GM12873 (cell line): ENCODE measurements around the gene SHOC2.

ENCODE experiments used
- TF ChIP-seq, protein P1 (sequence below): IDR thresholded peaks from 2 replicates; pipeline ENCODE4 v1.5.1; 2012; ENCODE audit warnings: low read depth, mild to moderate bottlenecking, moderate library complexity, low read length, control low read depth; ENCODE audit not compliant: insufficient read depth; ENCODE audit errors: missing control alignments

SHOC2 gene

DNA sequence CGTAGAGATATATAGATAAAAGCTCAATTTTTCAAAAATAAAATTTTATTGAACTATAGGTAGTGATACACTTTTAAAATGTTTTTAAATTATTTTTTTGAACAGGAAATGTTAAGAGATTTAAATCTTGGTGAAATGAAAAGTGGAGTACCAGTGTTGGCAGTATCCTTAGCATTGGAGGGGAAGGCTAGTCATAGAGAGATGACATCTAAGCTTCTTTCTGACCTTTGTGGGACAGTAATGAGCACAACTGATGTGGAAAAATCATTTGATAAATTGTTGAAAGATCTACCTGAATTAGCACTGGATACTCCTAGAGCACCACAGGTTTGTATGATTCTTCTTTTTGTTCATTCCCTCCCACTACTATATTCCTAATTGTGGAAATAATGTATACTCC lies 31.8 kb upstream of the SHOC2 start:
- TF ChIP-seq, protein P1, sequence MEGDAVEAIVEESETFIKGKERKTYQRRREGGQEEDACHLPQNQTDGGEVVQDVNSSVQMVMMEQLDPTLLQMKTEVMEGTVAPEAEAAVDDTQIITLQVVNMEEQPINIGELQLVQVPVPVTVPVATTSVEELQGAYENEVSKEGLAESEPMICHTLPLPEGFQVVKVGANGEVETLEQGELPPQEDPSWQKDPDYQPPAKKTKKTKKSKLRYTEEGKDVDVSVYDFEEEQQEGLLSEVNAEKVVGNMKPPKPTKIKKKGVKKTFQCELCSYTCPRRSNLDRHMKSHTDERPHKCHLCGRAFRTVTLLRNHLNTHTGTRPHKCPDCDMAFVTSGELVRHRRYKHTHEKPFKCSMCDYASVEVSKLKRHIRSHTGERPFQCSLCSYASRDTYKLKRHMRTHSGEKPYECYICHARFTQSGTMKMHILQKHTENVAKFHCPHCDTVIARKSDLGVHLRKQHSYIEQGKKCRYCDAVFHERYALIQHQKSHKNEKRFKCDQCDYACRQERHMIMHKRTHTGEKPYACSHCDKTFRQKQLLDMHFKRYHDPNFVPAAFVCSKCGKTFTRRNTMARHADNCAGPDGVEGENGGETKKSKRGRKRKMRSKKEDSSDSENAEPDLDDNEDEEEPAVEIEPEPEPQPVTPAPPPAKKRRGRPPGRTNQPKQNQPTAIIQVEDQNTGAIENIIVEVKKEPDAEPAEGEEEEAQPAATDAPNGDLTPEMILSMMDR, result no peak

DNA sequence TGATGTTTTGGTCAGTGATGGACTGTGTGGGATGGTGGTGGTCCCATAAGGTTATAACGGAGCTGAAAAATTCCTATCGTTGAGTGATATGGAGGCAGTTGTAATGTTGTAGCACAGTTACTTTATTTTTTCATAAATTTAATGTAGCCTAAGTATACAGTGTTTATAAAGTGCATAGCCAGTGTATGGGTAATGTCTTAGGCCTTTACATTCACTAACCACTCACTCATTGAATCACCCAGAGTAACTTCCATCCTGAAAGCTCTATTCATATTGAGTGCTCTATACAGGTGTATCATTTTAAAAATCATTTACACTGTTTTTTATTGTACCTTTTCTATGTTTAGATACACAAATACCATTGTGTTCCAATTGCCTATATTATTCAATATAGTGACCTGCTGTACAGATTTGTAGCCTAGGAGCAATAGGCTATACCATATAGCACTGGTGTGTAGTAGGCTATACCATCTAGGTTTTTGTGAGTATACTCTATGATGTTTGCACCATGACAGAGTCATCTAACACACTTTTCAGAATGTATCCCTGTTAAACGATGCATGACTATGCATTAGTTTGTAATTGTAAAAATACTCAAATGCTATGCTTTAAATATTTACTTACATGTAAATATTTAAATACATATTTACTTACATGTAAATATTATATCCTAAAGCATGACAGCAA lies 26.7 kb upstream of the SHOC2 start:
- TF ChIP-seq, protein P1, result no peak

DNA sequence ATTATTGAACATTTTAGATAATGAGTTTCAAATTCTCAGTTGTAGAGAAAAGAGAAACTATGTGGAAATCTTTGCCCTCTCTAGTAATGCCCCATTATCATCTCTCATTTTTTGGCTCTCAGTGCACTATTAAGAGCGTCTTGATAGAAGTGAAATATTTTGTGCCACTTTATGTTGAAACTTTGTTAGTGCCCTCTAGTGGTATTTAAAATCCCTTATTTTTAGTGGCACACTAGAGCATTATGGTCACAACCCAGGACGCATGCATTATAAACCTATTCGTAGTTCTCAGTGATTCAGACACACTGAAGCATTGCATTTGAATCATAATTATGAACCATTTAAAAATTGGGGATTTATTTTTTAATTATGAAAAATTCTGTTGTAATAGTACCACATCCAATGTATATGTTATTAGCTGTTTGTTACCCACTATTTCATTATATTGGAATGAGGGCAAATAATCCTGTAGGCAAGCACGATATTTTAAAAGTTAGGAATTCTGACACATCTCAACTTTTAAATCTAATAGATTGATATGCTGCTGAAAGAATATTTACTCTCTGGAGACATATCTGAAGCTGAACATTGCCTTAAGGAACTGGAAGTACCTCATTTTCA lies 25.7 kb upstream of the SHOC2 start:
- TF ChIP-seq, protein P1, result peak; percentile 45

- TF ChIP-seq, protein P1, result no peak
These were observed 22.2 kb upstream of the SHOC2 start for GRCh38 chr10:110897184-110897583.

- TF ChIP-seq, protein P1, result no peak
These were observed 21.0 kb upstream of the SHOC2 start for GRCh38 chr10:110898391-110898790.

DNA sequence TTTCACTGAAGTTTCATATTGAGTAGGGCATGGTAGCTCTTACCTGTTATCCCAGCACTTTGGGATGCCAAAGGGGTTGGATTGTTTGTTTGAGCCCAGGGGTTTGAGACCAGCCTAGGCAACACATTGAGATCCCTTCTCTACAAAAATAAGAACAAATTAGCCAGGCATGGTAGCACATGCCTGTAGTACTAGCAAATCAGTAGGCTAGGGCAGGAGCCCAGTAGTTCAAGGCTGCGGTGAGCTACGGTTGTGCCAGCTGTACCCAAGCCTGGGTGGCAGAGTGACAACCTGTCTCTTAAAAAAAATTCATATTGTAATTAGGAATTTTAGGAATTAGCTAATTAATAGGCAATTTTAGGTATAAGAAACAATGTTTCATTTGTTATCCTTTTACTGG lies 18.4 kb upstream of the SHOC2 start:
- TF ChIP-seq, protein P1, result no peak

GRCh38 chr10:110901954-110902819 lies 17.2 kb upstream of the SHOC2 start:
- TF ChIP-seq, protein P1, result no peak
